Activated naive CD4-positive, alpha-beta T cell treated with anti-CD3 and anti-CD28 coated beads, Interleukin-2, amount 50 U/mL, for 72 hours (primary cell): ENCODE data around the gene FUOM. TPM values are rescaled to one million over a fixed set of nuclear protein-coding genes. Genes with fewer than 3 reads are reported as not detected.

Experiments used
- ATAC-seq, 2 donors: fragments of 150-1000 bp; cut with Tn5 transposase; 2 replicates each; pipeline ENCODE4 v1.10.0; 2021; ENCODE audit warnings: mild to moderate bottlenecking in 2 of 2, moderate library complexity in 2 of 2
- DNase-seq, 2 donors: peaks; one replicate each; pipeline ENCODE4 v3.0.0; 2021 to 2022; ENCODE audit warnings: low spot score in 2 of 2
- H3K27ac Mint-ChIP-seq, 2 donors: one replicate each; pipeline ENCODE4 v1.8.0; 2022; ENCODE audit warnings: mild to moderate bottlenecking in 2 of 2, mixed read lengths in 2 of 2
- H3K36me3 Mint-ChIP-seq, 2 donors: one replicate each; pipeline ENCODE4 v1.8.0; 2022; ENCODE audit warnings: mixed read lengths in 2 of 2
- H3K9me3 Mint-ChIP-seq, 2 donors: one replicate each; pipeline ENCODE4 v1.8.0; 2022; ENCODE audit warnings: mixed read lengths in 2 of 2
- total RNA-seq, 2 donors: library from RNA; stranded (reverse); gene quantifications; one replicate each; pipeline ENCODE4 v1.2.3, GENCODE V29; 2022

Gene FUOM
- total RNA-seq, 2 donors from 2014 or later = 24.1 to 24.2 TPM

GRCh38 chr10:133314911-133315310 is 42.9 kb downstream of the FUOM start:
- Mint-ChIP-seq H3K9me3 (no peaks in the 10 kb centered on the region), H3K27ac (no peak overlapping the region), H3K36me3 (no peaks in the 10 kb centered on the region)
- no peak for DNase-seq
- no peak for ATAC-seq

DNA sequence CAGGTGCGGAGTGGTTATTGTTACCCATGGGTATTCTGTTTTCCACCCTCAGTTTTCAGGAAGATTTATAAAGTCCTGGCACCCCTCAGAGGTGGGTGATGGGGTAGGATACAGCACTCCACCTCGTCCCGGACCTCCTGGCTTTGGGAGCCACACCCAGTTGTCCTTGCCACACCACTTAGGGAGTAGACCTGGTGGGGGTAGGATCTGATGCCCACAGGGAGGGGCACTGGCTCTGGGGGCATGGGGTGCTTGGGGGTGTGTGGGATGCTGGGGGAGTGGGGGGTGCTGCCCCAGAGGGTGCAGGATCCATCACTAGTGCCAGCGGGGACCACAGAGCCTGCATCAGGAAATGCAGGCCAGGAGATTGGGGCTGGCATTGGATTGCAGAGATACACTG is 44.6 kb downstream of the FUOM start:
- H3K36me3 Mint-ChIP-seq = peaks cover 2 to 3% of the 10 kb centered on the region in 2 donors
- peak in 1 of 2 donors; percentile 51 for DNase-seq
- H3K9me3 Mint-ChIP-seq = no peaks in the 10 kb centered on the region
- ATAC-seq = no peak
- H3K27ac Mint-ChIP-seq = no peak overlapping the region

DNA sequence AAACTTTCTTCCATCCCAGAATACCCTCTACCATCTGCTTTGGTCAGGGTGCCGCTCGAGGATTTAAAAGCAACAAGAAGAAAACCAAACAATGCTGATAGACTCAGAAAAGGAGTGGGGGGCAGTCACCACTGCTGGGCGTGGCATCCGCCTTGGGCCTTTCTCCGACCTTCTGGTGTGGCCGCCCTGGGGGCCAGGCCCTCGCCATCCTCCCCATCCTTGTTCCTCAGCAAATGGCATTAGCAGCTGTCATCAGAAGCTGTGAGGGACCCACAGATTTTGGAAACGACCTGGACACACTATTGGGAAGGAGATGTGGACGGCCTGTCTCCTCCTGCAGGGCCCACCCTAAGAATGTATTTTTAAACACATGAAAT is 45.1 kb downstream of the FUOM start:
- Mint-ChIP-seq H3K36me3 (peaks cover 7% of the 10 kb centered on the region in 2 donors), H3K9me3 (no peaks in the 10 kb centered on the region), H3K27ac (no peak overlapping the region)
- DNase-seq (peak in 1 of 2 donors; percentile 18), ATAC-seq (no peak)

DNA sequence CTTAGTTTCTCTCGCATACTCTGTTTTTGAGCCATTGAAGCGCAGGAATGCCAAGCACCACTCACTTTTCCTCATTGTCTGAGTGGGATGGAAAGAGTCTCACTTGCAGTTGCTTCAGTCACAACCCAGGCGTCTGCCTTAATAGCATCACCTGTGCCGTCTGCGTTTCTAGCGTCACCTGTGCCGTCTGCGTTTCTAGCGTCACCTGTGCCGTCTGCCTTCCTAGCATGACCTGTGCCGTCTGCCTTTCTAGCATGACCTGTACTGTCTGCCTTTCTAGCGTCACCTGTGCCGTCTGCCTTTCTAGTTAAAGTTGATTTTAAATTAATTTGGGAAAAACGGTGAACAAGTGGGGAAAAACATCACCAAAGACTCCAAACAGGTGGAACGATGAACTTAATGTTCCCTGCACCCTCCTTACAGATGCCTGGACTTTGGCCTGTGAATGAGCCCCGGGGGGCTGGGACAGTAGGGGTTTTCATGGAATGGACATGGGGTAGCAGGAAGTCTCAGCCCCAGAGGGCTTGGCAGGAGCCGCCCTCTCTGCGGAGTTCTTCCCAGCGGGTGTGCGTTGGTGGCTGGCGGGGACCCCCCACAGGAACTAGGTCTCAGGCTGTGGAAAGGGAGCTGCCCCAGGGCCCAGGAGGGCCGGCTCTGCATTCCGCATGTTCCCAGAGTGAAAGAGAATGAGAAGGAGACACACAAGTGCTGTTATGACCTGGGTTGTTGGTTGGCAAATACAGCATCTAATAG is 45.6 kb downstream of the FUOM start:
- no peak overlapping the region for H3K27ac Mint-ChIP-seq
- peaks cover 8 to 9% of the 10 kb centered on the region in 2 donors for H3K36me3 Mint-ChIP-seq
- ATAC-seq (no peak), DNase-seq (peak in 1 of 2 donors; percentile 33)
- H3K9me3 Mint-ChIP-seq = no peaks in the 10 kb centered on the region

GRCh38 chr10:133311570-133311969 is 46.2 kb downstream of the FUOM start:
- H3K27ac Mint-ChIP-seq = no peak overlapping the region
- ATAC-seq (no peak), DNase-seq (peak in 1 of 2 donors; percentile 43)
- no peaks in the 10 kb centered on the region for H3K9me3 Mint-ChIP-seq
- peaks cover 8 to 9% of the 10 kb centered on the region in 2 donors for H3K36me3 Mint-ChIP-seq

DNA sequence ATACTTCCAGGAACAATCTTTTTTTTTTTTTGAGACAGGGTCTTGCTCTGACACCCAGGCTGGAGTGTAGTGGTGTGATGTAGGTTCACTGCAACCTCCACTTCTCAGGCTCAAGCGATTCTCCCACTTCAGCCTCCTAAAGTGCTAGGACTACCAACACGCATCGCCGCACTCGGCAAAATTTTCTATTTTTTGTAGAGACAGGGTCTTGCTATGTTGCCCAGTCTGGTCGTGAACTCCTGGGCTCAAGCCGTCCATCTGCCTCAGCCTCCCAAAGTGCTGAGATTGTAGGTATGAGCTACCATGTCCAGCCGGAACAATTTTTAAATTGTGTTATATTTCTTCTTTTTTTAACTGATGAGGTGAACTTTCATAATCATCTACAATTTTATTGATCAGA is 47.0 kb downstream of the FUOM start:
- no peak for ATAC-seq

GRCh38 chr10:133310399-133310755 is 47.4 kb downstream of the FUOM start:
- Mint-ChIP-seq H3K9me3 (no peaks in the 10 kb centered on the region), H3K36me3 (peaks cover 8 to 9% of the 10 kb centered on the region in 2 donors), H3K27ac (no peak overlapping the region)
- ATAC-seq = no peak
- DNase-seq = peak in 1 of 2 donors; percentile 52

More for the DNA sequence above, 47.0 kb downstream of the FUOM start:
- DNase-seq = no peak
- Mint-ChIP-seq H3K27ac (no peak overlapping the region), H3K9me3 (no peaks in the 10 kb centered on the region), H3K36me3 (peaks cover 8 to 9% of the 10 kb centered on the region in 2 donors)

DNA sequence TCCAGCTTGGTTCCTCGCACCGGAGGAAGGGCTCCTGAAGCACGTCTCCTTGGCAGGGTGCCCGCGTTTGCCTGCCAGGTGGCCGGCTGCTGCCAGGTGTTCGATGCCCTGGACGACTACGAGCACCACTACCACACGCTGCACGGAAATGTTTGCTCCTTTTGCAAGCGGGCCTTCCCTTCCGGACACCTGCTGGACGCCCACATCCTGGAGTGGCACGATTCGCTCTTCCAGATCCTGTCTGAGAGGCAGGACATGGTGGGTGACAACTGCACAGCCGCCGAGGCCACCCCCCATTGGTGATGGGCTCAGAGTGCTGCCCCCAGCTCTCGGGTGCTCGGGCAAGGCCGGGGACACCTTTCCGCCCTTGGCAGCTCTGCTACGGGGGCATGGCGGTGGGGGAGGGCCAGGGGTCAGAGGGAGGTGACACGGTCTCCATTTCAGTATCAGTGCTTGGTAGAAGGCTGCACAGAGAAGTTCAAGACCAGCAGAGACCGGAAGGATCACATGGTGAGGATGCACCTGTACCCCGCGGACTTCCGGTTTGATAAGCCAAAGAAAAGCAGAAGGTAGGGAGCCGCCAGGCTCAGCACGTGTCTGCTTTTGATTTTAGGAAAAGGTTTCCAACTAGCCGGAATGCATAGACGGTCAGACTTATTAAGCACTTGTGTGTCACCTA is 48.0 kb downstream of the FUOM start:
- DNase-seq (peak in 1 of 2 donors; percentile 54), ATAC-seq (no peak)
- Mint-ChIP-seq H3K9me3 (no peaks in the 10 kb centered on the region), H3K36me3 (peaks cover 8 to 9% of the 10 kb centered on the region in 2 donors), H3K27ac (peak overlapping the region in 1 of 2 donors; percentile 97)

DNA sequence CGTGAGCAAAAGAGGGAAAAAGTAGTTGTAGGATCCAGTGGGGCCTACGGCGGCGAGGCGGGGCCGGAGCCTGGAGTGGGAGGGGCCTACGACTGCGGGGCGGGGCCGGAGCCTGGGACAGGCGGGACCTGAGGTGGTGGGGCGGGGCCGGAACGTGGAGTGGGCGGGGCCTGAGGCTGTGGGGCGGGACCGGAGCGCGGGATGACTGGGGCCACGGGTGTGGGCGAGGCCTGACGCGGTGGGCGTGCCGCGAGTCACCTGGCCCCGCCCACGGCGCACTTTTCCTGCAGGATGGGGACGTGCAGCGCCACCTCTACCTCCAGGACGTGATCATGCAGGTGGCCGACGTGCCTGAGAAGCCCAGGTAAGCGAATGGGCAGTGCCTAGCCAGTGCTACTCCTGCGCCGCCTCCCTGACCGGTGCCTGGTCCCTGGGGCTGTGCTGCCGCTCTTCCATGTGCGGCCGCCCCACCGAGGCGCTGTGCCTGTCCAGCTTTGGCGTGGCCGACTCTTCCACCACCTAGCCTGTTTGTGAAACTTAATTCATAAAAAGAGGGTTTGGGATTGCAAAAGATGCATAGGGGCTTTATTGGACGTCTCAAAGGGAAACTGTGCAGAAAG is 48.6 kb downstream of the FUOM start:
- ATAC-seq (peak; percentile 70 to 86), DNase-seq (peak; percentile 89 to 90)
- H3K27ac Mint-ChIP-seq = peak overlapping the region; percentile 88 to 97
- H3K9me3 Mint-ChIP-seq = no peaks in the 10 kb centered on the region
- peaks cover 8 to 9% of the 10 kb centered on the region in 2 donors for H3K36me3 Mint-ChIP-seq

GRCh38 chr10:133308421-133309099 is 49.3 kb downstream of the FUOM start, which contains the start of the genes TUBGCP2 and ZNF511:
TSS of gene TUBGCP2 (minus strand) at chr10:133308872. CDS start at chr10:133302941, 5,931 bp downstream.
TSS of gene ZNF511 (plus strand) at chr10:133308914. CDS start at chr10:133308944, 30 bp downstream.
- H3K9me3 Mint-ChIP-seq = no peaks in the 10 kb centered on the region
- H3K36me3 Mint-ChIP-seq = peaks cover 8 to 9% of the 10 kb centered on the region in 2 donors
- ATAC-seq = peak; percentile 83 to 86
- H3K27ac Mint-ChIP-seq = peak within 1 kb of the TSS; percentile 97 to 100
- DNase-seq = peak; percentile 89 to 94

- H3K27ac Mint-ChIP-seq = peak overlapping the region; percentile 97 to 100
- H3K9me3 Mint-ChIP-seq = no peaks in the 10 kb centered on the region
- peak; percentile 53 to 73 for ATAC-seq
- peak; percentile 72 to 82 for DNase-seq
- peaks cover 8 to 9% of the 10 kb centered on the region in 2 donors for H3K36me3 Mint-ChIP-seq
These were observed 49.9 kb downstream of the FUOM start for GRCh38 chr10:133307776-133308420.

GRCh38 chr10:133306941-133307379 is 50.9 kb downstream of the FUOM start:
- DNase-seq (no peak), ATAC-seq (no peak)
- peak overlapping the region in 1 of 2 donors; percentile 97 for H3K27ac Mint-ChIP-seq
- H3K36me3 Mint-ChIP-seq = peaks cover 8 to 9% of the 10 kb centered on the region in 2 donors
- H3K9me3 Mint-ChIP-seq = no peaks in the 10 kb centered on the region

DNA sequence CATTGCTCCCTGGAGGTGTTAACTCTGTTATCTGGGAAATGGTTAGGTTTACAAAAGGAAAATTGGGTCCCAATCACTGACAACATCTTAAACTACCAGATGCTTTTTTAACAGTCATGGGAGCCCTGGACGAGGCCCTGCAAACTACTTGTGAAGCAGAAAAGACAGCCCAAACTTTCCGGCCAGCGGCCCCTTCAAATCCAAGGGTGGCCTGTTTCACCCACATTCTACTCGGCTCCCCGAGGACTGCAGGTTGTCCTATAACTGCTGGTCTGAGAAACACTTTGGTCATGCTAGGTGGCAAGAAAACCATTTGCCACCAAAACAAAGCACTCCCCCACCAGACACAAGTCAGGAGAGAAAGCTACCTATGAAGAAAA is 51.7 kb downstream of the FUOM start:
- Mint-ChIP-seq H3K9me3 (no peaks in the 10 kb centered on the region), H3K27ac (no peak overlapping the region), H3K36me3 (peaks cover 8 to 9% of the 10 kb centered on the region in 2 donors)
- DNase-seq (no peak), ATAC-seq (no peak)
